ENCODE results near the gene SH2D7.

The SH2D7 gene

GRCh38 chr15:78049691-78050440 is 42.5 kb upstream of the SH2D7 start:
- peak overlapping the region in 1 of 2 donors; percentile 72 for H3K27ac ChIP-seq
- no peak for TF ChIP-seq CTCF (IDR thresholded peaks at IDR 0.05)
- no peak overlapping the region for H3K4me3 ChIP-seq
- no peak for DNase-seq (ENCODE audit: low spot score)

- Histone ChIP-seq H3K27ac (peak overlapping the region in 1 of 2 donors; percentile 72), H3K4me3 (no peak overlapping the region)
- TF ChIP-seq CTCF (IDR thresholded peaks at IDR 0.05): no peak
- no peak for DNase-seq (ENCODE audit: low spot score)
These were observed 41.9 kb upstream of the SH2D7 start for GRCh38 chr15:78050441-78050809.

GRCh38 chr15:78050826-78051225 is 41.5 kb upstream of the SH2D7 start:
- no peak for DNase-seq (ENCODE audit: low spot score)
- Histone ChIP-seq H3K4me3 (no peak overlapping the region), H3K27ac (peak overlapping the region in 1 of 2 donors; percentile 15)
- TF ChIP-seq CTCF (IDR thresholded peaks at IDR 0.05): no peak

- Histone ChIP-seq H3K27ac (no peak overlapping the region), H3K4me3 (no peak overlapping the region)
- DNase-seq (ENCODE audit: low spot score): no peak
- TF ChIP-seq CTCF (IDR thresholded peaks at IDR 0.05): no peak
These were observed 40.8 kb upstream of the SH2D7 start for GRCh38 chr15:78051596-78051995.

- peak overlapping the region in 1 of 2 donors; percentile 15 for H3K27ac ChIP-seq
- DNase-seq (ENCODE audit: low spot score): no peak
- TF ChIP-seq CTCF (IDR thresholded peaks at IDR 0.05): no peak
These were observed 40.4 kb upstream of the SH2D7 start for GRCh38 chr15:78052001-78052401.

GRCh38 chr15:78052545-78052944 is 39.8 kb upstream of the SH2D7 start:
- no peak for DNase-seq (ENCODE audit: low spot score)
- no peak for TF ChIP-seq CTCF (IDR thresholded peaks at IDR 0.05)
- H3K4me3 ChIP-seq: no peak overlapping the region
- H3K27ac ChIP-seq: no peak overlapping the region

More at GRCh38 chr15:78052001-78052401, 40.4 kb upstream of the SH2D7 start:
- H3K4me3 ChIP-seq: no peak overlapping the region

GRCh38 chr15:78054518-78054917 is 37.8 kb upstream of the SH2D7 start:
- no peak for TF ChIP-seq CTCF (IDR thresholded peaks at IDR 0.05)
- H3K27ac ChIP-seq: no peak overlapping the region
- DNase-seq (ENCODE audit: low spot score): no peak
- no peak overlapping the region for H3K4me3 ChIP-seq
